Measurements from ENCODE around the gene CRYL1.

DNA sequence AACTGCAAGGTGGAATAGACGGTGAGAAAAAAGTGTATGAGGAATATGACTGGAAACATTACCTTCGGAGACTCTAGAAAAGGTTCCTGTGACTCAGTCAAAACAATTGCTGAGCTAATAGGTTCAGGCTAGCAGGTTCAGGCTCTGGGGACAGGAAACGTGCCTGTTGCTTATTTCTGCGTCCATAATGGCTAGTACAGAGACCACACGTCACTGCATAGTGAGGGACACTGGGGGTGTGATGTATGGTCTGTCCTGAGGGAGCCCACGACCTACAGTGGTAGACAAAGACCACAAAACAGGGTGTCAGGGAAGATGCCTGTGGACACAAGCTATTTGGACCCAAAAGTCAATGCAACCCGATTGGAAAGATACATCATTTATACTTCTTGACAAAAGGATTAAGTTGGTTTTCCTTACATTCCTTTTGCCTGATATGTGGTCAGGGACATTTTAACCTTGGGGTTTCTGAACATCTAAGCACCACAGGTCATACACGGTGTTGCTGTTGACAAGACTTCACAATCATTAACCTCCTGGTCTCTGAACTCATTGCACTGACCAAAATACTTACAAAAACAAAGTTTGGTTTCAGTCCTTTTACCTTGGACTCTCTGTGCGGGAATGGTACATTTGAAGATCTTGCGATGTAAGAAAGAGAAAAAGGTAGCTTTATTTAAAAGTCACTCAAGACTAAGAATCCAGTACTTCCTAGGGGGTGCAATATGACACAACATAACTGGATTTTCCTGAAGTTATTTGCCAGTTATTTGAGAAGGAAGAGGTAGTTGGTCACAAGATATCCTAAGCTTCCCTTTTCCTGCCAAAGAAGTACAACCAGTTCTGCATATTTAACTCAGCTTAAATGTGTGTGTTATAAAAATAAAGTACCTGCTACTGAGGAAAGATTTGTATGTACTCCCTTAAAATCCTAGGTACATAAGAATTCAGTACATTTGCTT, 20.0 kb downstream of the CRYL1 start:
- TF ChIP-seq, protein P1, sequence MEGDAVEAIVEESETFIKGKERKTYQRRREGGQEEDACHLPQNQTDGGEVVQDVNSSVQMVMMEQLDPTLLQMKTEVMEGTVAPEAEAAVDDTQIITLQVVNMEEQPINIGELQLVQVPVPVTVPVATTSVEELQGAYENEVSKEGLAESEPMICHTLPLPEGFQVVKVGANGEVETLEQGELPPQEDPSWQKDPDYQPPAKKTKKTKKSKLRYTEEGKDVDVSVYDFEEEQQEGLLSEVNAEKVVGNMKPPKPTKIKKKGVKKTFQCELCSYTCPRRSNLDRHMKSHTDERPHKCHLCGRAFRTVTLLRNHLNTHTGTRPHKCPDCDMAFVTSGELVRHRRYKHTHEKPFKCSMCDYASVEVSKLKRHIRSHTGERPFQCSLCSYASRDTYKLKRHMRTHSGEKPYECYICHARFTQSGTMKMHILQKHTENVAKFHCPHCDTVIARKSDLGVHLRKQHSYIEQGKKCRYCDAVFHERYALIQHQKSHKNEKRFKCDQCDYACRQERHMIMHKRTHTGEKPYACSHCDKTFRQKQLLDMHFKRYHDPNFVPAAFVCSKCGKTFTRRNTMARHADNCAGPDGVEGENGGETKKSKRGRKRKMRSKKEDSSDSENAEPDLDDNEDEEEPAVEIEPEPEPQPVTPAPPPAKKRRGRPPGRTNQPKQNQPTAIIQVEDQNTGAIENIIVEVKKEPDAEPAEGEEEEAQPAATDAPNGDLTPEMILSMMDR (IDR thresholded peaks at IDR 0.05): no peak
- TF ChIP-seq, protein P2, sequence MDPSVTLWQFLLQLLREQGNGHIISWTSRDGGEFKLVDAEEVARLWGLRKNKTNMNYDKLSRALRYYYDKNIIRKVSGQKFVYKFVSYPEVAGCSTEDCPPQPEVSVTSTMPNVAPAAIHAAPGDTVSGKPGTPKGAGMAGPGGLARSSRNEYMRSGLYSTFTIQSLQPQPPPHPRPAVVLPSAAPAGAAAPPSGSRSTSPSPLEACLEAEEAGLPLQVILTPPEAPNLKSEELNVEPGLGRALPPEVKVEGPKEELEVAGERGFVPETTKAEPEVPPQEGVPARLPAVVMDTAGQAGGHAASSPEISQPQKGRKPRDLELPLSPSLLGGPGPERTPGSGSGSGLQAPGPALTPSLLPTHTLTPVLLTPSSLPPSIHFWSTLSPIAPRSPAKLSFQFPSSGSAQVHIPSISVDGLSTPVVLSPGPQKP (IDR thresholded peaks at IDR 0.05; ENCODE audit: low read depth, low read length): no peak
- TF ChIP-seq, protein P3, sequence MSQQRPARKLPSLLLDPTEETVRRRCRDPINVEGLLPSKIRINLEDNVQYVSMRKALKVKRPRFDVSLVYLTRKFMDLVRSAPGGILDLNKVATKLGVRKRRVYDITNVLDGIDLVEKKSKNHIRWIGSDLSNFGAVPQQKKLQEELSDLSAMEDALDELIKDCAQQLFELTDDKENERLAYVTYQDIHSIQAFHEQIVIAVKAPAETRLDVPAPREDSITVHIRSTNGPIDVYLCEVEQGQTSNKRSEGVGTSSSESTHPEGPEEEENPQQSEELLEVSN (IDR thresholded peaks at IDR 0.05; ENCODE audit: borderline replicate concordance, low read depth): no peak
- TF ChIP-seq RCOR1 (IDR thresholded peaks at IDR 0.05; ENCODE audit: low read depth, low read length): no peak
- TF ChIP-seq, protein P4, sequence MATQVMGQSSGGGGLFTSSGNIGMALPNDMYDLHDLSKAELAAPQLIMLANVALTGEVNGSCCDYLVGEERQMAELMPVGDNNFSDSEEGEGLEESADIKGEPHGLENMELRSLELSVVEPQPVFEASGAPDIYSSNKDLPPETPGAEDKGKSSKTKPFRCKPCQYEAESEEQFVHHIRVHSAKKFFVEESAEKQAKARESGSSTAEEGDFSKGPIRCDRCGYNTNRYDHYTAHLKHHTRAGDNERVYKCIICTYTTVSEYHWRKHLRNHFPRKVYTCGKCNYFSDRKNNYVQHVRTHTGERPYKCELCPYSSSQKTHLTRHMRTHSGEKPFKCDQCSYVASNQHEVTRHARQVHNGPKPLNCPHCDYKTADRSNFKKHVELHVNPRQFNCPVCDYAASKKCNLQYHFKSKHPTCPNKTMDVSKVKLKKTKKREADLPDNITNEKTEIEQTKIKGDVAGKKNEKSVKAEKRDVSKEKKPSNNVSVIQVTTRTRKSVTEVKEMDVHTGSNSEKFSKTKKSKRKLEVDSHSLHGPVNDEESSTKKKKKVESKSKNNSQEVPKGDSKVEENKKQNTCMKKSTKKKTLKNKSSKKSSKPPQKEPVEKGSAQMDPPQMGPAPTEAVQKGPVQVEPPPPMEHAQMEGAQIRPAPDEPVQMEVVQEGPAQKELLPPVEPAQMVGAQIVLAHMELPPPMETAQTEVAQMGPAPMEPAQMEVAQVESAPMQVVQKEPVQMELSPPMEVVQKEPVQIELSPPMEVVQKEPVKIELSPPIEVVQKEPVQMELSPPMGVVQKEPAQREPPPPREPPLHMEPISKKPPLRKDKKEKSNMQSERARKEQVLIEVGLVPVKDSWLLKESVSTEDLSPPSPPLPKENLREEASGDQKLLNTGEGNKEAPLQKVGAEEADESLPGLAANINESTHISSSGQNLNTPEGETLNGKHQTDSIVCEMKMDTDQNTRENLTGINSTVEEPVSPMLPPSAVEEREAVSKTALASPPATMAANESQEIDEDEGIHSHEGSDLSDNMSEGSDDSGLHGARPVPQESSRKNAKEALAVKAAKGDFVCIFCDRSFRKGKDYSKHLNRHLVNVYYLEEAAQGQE (IDR thresholded peaks at IDR 0.05): no peak
